NCI-H345 treated with DMSO at 0.1 percent for 48 hours (cell line): ENCODE results near the gene MTUS2.

Experiments used
- DNase-seq: peaks from one replicate; lab custom pipeline; 2025; ENCODE audit not compliant: unreplicated experiment; lab: John Stamatoyannopoulos, UW

The MTUS2 gene

DNA sequence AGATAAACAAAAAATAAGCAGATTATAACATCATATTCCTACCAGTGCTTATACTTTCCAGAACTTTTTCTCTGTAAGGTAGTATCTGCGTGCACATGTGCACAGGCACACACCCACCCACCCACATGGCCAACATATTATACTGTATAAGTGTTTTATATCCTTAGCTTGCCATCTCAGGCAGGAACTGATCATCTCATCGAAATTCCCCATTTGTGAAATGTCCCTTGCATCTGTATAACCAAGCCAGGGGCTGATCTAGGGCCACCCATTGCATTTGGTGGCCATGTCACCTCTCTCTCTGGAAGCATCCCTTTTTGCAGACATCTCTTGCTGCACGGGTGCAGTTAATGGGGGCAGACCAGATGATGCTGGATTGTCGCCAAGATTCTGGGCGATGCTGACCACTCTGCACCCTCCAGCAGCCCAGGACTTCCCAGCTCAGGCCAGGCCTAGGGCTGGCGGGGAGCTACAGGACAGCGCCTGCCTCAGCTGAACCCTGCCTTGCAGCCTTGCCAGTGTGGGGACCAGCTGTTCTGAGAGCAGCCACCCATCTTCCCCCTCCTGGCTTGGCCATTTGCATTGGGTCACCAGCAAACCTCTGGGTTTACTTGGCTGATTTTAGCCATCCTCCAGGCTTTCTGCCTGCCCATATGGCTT is 679.5 kb downstream of the MTUS2 start:
- no peak for DNase-seq

- no peak for DNase-seq
Observed at GRCh38 chr13:29500386-29500785, 680.2 kb downstream of the MTUS2 start.

DNA sequence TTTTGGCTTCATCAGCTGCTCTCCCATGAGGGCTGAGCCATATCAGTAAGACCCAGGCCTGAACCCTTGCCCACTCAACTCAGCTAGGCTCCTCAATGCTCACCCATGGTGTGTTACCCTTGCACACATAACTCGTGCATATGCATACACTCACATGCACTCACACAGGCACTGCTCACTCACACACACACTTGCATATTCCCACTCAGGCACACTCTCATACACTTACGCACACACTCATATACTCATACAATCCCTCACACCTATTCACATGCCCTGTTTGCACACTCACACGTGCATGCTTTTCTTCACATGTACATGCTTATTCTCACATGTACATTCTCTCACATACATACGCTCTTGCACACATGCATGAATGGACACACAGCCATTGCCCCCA is 681.5 kb downstream of the MTUS2 start:
- DNase-seq = no peak

DNA sequence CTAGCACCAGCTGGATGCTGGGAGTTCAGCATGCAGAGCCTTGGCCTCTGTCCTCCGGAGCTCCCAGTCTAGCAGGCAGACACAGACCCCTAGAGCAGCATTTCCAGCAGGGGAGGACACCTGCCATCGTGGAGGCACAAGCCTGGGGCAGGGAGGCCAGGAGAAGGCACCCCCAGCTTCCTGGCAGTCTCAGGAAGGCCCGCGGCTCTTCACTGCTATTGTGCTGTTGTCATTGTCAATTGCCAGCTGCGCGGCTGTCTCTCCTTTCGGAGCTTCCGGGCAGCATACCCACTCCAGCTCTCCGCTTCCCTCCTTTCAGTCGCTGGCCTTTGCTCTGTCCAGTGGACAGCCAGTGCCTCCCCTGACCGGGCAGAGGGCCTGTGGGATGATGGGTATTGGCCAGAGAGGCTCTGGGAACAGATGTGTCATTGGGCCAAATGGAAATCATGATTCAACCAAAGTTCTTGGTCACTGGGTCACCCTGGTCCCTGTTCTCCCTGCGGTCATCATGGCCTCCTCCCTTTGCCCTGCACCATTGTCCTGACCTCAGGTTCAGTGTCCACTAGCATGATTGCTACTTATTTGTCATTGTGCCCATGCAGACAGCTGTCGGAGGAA is 682.4 kb downstream of the MTUS2 start:
- DNase-seq = no peak

DNA sequence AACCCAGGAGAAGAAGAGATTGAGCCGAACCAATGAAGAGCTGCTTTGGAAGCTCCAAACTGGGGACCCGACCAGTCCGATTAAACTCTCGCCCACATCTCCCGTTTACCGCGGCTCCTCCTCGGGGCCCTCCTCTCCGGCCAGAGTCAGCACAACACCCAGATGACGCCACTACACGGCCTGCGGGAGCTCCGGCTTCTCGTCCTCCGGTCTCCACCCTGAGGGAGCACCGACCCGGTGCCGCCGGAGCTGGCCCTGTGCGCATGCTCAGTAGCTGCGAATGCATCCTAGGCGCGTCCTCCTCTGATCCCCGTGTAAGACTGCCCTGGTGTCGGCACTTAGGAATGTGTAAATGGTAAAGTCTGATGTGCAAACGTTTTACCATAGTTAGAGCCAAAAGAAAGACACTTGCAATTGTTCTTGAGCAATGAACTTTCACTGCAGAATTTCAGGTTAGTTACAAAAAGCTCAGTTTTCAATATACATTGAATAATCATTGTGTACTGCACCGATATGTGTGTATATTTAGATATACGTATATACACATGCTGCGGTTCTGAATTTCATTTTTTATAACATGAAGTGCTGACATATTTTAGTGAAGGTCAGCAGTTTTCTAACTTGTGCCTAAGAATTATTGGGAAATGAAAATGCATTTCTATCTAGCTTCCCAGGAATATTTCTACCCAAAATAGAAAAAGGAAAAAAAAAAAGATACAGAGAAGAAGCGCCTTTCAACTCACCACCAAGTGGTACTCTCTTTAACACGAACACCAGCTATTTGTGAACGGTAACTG is 683.1 kb downstream of the MTUS2 start:
- DNase-seq = no peak

DNA sequence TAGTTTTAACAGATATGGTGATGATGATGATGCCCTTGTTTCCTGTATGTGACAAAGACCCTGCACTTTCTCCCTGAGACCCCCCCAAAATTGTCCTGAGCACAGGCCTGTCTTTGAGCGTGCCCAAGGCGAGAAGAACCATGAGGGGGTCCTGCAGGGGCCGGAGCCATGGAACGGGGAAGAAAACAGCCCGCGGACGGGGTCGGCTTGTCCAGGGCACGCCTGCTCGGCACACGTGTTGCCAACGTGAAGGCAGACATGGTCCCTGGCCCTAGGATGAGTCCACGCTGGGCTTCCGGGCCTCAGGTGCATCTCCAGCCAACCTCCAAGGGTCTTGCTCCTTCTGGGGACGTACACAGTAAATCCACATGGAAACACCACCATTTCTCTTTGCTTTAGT is 684.6 kb downstream of the MTUS2 start:
- no peak for DNase-seq

DNA sequence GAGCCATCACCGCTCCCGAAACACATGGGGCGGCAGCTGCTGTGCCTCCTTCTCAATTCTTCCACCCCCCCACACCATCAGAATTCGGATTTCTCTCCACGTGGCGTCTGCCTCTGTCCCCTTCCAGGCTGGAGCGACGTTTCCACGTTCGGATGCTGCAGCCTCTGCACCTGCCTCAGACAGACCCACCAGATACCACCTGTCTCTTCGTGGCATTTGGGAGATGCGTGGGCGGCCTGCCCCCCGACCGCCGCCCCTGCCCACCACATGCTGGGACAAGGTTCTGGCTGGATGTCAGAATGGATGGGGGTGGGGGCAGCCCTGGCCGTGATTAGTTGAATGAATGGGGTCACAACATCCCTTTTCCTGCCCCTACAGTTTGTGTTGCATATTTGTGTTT is 685.4 kb downstream of the MTUS2 start:
- no peak for DNase-seq

DNA sequence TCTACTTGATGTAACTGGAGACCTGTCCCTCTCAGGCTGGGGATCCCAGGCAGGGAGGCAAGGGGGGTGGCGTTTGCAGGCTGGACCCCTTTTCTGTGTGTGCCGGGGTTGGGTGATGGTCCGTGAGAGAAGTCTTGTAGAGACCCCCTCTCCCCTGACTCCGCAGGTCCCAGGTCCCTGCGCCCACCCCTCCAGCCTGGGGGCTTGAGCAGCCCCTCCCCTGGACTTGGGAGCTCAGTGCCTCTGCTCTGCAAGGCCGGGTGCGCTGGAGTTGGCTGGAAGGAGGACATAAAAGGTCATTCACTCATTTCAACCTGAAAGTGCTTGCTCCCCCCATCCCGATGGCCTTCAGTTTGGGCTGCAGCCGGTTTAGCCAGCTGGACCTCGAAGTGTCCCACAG is 685.8 kb downstream of the MTUS2 start:
- DNase-seq = no peak

DNA sequence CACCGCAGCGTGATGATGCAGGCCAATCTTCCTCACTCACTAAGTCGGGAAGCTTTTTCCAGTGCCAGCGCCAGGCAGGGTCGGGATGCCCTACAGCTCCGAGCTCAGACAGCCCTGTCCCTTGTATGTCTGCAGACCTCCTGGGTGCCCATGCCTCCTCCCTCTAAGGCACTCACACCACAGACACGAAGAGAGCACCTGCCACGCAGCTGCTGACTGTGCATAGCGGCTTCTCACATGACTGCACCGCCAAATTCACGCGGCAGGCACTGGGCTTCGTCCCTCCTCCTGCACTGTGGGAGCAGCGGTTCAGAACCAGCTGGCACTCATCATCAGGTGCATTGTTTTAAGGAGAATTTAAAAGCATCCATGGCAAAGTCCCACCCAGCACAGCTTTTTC is 687.2 kb downstream of the MTUS2 start:
- peak; percentile 46 for DNase-seq

GRCh38 chr13:29508130-29508875 is 688.2 kb downstream of the MTUS2 start:
- peak; percentile 66 for DNase-seq

- no peak for DNase-seq
Observed at GRCh38 chr13:29508876-29509252, 688.7 kb downstream of the MTUS2 start.

- DNase-seq = no peak
Observed at GRCh38 chr13:29509999-29510589, 690.0 kb downstream of the MTUS2 start.

- DNase-seq = no peak
Observed at GRCh38 chr13:29510651-29511084, 690.5 kb downstream of the MTUS2 start.

DNA sequence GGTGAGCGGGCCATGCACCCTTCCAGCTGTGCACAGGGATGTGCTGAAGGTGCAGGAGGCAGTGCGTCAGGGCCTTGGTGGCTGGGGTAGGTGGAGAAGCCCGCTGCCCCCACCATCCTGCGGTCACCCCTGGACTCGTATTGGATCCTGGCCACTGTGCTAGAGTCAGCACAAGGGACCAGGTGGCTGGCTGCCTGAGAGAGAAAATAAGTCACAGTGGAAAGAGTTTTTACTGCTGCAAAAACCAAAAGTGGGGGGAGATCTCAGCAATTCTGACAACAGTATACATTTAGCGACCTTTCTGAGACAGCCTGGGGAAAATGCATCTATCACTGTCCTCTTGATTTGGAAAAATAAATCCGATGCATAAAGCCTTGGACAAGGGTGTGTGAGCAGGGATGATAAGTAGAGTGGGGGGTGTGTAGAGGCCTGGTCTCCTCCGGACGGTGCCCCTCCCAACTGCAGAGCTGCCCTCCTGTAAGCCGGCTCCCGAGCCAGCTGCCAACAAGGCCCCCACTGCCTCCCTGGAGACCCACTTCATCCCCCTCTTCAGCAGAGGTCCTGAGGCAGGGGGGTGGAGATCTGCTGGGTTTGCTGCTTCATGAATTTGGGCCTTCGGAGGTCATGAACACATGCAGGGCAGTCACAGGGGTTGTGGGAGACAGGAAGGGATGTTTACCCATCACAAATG is 691.1 kb downstream of the MTUS2 start:
- no peak for DNase-seq

DNA sequence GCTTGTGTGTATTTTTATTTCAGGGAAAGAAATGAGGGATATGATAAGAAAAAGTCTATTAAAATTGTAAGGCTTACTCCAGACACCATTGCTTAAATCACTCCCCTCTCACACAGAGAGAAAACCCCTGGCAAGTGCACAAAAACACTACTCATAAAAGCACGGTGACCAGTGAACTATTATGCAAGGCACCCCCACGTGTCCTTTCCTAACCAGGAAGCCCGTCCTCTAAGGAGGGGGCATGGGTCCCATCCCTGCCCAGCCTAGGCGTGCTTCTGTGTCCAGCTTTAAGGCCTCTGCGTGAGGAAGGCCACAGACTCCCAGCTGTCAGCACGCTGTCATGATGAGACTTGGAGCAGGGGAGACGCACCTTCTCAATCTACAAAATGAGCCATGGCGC is 691.8 kb downstream of the MTUS2 start:
- no peak for DNase-seq

DNA sequence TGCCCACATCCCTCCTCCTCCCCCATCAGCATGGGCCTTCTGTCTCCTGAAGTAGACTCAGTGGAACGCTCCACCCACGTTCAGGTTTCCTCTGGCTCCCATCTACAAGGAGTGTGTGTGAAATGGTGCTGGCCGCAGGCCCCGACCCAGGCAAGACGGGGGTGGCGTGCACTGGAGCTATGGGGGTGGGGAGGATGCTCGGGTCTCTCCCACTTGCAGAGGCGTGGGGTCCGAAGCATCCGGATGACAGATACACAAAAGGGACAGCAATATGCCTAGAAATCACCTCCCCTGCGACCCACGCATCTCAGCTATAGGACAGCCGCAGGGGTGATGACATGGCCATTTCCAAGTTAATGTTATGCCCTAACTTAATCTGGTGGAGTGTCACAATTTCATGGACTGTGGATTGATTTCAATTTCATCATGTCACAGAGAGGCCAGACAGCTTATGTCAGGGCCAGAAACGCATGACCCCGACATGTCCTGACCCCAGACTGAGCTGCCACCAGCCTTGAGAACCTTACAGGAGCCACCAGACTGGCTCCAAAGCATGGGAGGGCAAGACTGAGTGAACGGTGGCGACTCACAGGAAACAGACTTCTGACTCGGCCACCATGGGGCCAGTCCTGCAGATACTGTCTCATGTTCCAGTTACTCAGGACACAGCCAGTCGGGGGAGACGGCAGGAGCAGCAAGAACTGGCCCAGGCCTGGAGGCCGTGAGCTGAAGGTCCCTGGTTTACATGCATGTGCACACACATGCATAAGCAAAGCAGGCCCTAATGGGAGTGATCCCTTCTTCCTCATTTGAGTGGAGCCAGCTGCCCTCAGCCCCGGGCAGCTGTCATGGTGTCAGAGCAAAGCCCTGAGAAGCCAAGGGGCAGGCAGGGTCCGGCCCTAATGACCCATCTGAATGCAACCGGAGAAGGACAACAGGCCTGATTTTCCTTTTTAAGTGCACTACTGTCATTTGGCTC is 693.2 kb downstream of the MTUS2 start:
- DNase-seq = no peak

DNA sequence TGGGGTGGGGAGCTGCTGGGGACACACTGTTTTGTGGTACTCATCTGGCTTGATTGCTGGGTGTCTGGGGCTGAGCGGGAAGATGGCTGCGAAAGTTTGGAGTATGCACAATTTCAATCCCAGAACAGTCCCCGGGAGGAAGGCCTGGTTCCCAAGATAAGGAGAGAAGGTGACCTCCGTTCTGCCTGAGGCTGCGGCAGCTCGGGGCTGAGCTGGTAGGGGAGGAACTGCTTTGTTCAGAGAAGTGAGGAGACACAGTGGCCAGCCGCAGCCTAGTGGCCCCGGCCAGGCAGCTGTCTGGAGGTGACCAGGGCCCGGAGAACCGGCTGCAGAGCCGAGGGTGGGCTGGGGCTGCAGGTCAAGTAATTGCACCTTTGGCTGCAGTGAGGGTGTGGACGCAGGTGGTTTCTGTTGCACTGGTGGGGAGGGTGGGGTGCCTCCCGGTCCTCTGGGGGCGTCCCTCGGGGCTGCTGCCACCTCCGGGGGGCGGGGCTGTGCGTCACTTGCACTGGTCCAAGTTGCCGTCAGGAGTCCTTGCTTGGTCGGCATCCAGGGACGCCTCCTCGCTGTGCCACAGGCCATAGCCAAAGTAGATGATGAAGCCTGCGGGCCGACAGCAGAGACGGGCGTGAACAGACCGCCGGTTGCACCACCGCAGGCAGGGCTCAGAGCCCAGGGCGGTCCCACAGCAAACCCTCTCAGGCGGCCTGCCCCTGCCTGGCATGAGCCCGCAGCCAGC is 694.0 kb downstream of the MTUS2 start:
- no peak for DNase-seq

DNA sequence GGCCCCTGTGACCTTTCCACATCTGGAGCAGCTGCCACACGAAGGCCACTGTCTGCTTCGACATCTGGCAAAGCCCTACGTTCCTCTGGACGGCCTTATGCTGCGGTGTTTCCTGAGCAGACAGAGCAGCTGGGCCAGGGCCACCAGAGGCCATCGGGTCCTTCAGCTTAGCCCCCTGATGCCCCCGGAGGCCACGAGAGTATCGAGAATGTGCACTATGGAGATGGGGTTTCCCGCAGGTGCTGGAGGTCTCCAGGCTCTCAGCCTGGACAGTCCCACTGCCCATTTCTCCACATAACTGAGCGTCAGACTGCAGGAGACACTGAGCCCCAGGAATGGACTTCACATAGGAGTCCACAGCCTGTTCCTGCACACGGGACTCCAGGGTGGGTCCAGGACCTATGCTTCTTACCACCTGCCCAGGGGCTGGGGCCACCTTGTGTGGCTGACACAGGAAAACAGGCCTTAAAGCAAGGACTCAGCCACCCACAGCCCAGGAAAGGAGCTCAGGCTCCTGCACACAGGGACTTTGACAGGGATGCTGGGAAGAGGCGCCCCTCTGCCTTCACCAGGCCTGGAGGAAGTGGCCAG is 694.7 kb downstream of the MTUS2 start:
- DNase-seq = no peak
